Stimulated activated CD4-positive, alpha-beta T cell treated with anti-CD3 and anti-CD28 coated beads, TNF-alpha, amount 100 ng/mL, for 4 hours (primary cell): ENCODE data around the gene MTCL1.

Experiments used
- DNase-seq, 3 experiments: peaks; one replicate each; pipeline ENCODE4 v3.0.0-alpha.2; 2020; ENCODE audit warnings: low read depth in 3 of 3

The MTCL1 gene

DNA sequence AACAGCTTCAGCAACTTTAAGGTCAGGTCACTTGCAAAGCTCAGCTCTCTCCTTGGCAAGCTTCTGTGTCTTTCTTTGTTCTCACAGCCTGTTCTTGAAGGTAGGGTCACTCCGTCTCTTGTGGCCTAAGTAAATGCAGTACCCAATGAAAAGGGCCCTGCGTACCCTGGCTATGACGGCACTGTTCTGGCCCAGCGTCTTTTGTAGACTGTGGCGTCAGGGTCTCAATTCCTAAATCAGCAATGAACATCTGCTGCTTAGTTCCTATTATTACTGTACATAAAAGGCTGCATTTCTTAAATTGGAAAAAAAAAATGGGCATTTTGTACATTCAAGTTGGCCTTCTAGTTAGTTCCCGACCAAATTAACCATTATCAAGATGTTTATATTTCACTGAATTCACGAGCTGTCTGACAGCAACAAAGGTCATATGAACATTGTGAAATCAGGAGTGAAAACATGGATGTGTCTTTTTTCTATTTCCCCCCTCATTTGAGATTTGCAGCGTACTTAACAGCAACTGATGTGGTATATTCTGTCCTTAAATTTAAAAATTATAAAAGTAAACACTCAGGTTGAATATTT lies 17.0 kb upstream of the MTCL1 start:
- no peak for DNase-seq

DNA sequence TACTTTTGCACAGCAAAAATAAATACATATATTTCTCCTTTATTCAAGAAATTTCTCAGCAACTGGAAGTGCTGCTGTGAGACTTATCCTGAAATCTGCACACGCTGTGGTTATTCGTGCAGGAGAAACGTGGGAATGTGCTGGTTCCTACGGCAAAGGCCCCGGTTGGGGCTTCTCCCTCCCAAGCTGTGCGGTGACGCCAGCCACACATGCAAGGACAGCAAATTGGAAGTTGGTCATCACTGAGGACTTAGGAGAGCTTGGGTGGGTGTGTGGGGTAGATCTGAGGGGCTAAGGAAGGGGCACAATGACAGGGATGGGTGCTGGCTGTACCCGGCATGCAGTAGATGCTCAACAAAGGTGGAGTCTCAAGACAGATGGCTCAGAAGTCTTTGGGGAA lies 16.5 kb upstream of the MTCL1 start:
- no peak for DNase-seq

DNA sequence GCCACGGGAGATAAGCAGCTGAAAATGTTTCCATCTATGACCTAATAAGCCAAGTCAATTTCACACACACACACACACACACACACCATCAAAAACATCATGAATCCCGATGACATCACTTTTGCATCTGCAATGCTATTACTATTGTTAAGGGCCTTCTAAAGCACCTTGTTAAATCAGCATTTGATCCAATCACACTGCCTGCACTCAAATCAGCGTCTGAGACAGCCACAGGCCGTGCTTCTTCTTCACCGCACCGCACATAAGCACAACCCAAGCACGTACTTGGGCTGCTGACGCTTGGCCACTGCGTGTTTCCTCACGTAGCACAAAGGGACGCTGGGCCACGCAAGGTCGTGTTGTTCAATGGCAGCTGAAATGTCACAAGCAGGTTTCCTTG lies 15.8 kb upstream of the MTCL1 start:
- no peak for DNase-seq

DNA sequence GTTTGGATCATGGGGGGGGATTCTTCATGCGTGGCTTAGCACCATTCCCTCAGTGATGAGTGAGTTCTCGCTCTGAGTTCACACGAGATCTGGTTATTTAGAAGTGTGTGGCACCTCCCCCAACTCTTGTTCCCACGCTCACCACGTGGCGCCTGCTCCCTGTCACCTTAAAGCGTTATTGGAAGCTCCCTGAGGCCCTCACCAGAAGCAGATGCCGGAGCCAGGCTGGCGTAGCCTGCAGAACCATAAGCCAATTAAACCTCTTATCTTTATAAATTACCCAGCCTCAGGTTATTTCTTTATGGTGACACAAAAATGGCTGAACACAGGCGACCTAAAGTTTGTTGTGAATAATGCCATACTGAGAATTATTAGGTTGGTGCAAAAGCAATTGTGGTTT lies 10.5 kb upstream of the MTCL1 start:
- no peak for DNase-seq

DNA sequence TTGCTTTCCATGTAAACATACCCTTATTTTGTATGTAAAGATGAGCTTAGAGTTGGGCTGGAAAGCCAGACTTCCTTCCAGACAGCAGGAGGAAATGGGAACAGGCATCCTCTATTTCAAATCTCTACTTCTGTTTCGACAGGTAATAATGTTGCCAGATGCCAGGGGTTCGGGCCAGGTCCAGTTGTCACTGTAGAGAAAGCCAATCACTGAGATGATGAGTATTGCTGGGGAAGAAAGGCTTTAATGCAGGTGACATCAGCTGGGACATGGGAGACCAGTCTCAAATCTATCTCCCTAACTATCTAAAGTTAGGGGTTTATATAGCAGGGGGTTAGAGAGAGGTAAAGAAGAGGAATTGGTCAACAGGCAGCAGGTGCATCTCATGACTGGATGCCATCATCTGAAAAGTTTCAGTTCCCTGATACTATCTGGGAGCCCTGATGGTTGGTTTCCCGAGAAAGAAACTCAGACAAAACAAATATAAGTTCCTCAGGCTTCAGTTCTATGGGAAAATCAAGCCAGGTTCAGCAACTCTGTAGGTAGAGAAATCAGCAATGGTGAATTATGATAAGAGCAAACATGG lies 9.3 kb upstream of the MTCL1 start:
- DNase-seq = no peak

DNA sequence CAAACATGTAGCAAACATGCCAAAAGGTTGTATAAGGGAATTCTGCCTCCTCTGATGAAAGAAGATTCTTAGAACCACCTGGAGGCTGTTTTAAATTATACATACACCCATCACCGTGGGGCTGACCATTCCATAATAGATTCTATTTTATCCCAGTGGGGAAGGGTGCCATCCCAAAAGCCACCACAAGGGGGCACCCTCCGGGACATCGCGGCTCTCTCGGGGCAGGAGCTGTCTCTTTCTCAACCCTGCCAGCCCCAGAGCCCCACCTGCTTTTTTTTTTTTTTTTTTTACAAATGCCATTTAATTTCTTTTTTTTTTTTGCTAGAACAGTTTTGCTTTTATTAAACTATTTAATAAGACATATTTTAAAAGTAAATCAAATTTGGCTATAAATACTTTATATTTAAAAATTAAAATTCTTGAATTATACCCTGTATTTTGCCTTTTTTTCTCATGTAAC lies 8.6 kb upstream of the MTCL1 start:
- peak; percentile 50 to 70 (median 64) for DNase-seq

DNA sequence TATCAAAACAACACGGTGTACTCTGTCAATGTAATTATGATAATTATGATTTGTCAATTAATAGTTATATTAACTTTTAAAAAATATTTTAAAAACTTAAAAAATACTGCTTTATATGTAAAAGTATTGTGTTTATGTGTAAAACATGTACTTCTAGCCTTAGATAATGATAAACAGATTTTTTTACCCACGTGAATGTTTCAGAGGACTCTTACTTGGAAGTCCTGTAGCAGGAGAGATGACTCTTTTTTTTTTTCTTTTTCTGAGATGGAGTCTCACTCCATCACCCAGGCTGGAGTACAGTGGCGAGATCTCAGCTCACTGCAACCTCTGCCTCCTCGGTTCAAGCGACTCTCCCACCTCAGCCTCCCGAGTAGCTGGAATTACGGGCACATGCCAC lies 6.2 kb upstream of the MTCL1 start:
- no peak for DNase-seq

GRCh38 chr18:8699948-8700347 lies 5.4 kb upstream of the MTCL1 start:
- DNase-seq = no peak

GRCh38 chr18:8701546-8702118 lies 3.7 kb upstream of the MTCL1 start:
- no peak for DNase-seq

- no peak for DNase-seq
These were observed 2.7 kb upstream of the MTCL1 start for GRCh38 chr18:8702668-8703067.

DNA sequence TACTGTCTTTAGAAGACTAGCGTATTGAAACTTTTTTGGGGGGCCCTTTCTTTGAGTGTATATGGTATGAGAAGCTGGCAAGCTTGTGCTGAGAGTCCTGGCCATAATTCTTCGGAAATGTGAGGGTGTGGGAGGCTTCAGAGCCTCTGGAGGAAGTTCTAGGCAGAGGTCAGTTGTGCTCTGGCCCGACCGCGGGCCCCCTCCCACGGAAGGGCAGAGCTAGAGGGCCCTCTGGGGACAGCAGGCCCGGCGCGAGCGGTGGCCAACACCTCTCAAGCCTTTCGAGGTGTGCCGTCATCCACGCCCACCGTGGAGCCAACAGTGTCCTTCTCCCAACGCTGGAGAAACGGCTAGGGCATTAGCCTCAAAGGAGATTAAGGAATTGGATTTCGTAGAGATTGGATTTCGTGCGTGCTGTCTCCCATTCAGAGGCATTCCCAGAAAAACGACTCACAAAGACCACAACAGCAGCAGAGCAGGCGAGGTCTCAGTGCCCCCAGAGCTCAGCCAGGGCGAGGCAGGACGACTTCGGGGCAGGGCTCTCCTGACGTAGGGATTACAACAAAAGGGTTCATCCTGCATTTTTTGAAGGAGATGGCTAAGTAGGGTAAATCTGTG lies 2.2 kb upstream of the MTCL1 start:
- DNase-seq = no peak

DNA sequence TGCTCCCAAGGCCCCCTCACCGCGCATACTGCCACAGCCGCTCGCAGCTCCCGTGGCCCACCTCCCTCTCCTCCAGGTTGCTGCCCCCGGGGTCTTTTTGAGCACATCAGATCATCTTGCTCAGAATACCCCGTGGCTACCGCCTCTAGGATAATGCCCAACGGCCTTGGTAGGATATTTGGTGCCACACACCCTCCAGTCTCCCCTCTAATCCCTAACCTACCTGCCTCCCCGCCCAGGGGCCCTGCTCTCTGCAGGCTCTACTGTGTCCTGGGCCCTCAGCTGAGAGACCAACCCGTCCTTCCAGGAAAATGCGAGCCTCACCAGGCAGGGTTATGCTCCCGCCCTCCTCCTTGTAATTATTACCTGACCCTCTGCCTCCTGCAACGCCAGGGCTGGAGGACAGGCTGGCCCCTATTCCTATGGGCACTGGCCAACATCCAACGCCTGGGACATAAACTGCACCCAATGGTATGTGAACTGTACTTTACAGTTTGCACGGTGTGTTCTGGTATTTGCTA lies 1.5 kb upstream of the MTCL1 start:
- DNase-seq = no peak

- DNase-seq = peak; percentile 77 to 82 (median 81)
These were observed 757 bp upstream of the MTCL1 start for GRCh38 chr18:8704361-8705237.

- DNase-seq = peak in 1 of 3 experiments; percentile 10
These were observed 820 bp downstream of the MTCL1 start for GRCh38 chr18:8705961-8706790.

GRCh38 chr18:8706791-8707555 lies 1.6 kb downstream of the MTCL1 start:
- no peak for DNase-seq

- DNase-seq = no peak
These were observed 2.4 kb downstream of the MTCL1 start for GRCh38 chr18:8707556-8708300.

GRCh38 chr18:8708670-8709069 lies 3.3 kb downstream of the MTCL1 start:
- DNase-seq = no peak

DNA sequence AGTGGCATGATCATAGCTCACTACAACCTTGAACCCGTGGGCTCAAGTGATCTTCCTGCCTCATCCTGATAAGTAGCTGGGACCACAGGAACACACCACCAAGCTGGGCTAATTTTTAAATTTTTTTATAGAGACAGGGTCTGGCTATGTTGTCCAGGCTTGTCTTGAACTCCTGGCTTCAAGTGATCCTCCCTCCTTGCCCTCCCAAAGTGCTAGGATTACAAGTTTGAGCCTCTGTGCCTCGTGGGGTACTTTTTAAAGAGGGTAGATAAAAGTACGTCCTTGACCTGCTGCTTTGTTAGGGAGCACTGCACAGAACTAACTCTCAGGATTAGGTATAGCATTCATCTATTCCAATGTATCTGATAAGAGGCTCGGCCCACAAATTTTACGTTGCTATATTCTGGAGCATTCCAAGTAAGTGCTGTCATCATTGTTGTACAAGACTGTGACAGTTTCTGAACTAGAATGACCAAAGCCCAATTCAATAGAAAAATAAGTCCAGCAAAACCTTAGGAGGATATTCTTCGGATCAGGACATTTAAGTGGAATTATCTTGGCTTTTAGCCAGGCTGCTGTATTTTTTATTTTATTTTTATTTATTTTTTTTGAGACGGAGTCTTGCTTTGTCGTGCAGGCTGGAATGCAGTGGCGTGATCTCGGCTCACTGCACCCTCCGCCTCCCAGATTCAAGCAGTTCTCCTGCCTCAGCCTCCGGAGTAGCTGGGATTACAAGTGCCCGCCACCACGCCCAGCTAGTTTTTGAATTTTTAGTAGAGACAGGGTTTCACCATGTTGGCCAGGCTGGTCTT lies 4.1 kb downstream of the MTCL1 start:
- DNase-seq = no peak

DNA sequence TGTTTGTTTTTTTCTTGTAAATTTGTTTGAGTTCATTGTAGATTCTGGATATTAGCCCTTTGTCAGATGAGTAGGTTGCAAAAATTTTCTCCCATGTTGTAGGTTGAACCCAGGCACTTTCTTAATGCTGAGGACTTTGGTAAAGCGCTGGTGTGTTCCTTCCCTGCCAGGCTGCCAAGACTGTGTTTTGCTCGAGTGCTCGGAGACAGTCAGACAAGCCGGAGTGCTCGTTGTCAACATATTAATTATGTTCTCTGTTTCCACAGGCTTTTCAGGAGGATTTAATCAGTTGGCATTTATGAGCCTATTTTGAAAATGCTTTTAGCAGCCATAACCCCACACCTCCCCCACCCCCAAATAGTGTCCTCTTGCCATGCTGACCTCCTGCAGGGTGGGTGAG lies 6.4 kb downstream of the MTCL1 start:
- DNase-seq = no peak
